ENCODE results near the gene GAS7.
A peak's percentile ranks its signal among the peaks of the same experiment; 100 is the strongest.

GRCh38 chr17:9905902-9906301 is 292.5 kb downstream of the GAS7 start:
- TF ChIP-seq CTCF (IDR thresholded peaks at IDR 0.05) (peak in 1 of 7 experiments; percentile 21), POLR2A (IDR thresholded peaks at IDR 0.05) (no peak)
